Natural killer cell (primary cell): Measurements from ENCODE around the gene TEX51. TPM values are rescaled to one million over a fixed set of nuclear protein-coding genes. Genes with fewer than 3 reads are reported as not detected.

Experiments
- ATAC-seq, 3 donors: fragments of 150-1000 bp in 2 of 3; fragments of 200-7000 bp in 1 of 3; cut with Tn5 transposase; 1 replicate in 1 of 3; 2 replicates in 2 of 3; pipeline ENCODE4 v1.10.0; 2021; ENCODE audit warnings: mild to moderate bottlenecking in 2 of 3, moderate library complexity in 2 of 3
- DNase-seq, 2 donors: peaks; one replicate each; pipeline versions ENCODE4 v3.0.0 to v3.0.0-alpha.2; 2013 to 2021; ENCODE audit warnings: mixed read lengths in 1 of 2
- H3K27ac ChIP-seq: one replicate; pipeline ENCODE4 v1.5.1; 2013; ENCODE audit warnings: mild to moderate bottlenecking, low read length
- H3K27me3 ChIP-seq: one replicate; pipeline ENCODE4 v1.6.1; 2013; ENCODE audit warnings: low read length; ENCODE audit not compliant: control insufficient read depth, insufficient read depth
- H3K36me3 ChIP-seq: one replicate; pipeline ENCODE4 v1.6.1; 2013; ENCODE audit warnings: low read length; ENCODE audit not compliant: control insufficient read depth, insufficient read depth
- H3K4me1 ChIP-seq: one replicate; pipeline ENCODE4 v1.6.1; 2013; ENCODE audit warnings: low read length; ENCODE audit not compliant: control insufficient read depth, insufficient read depth
- H3K4me3 ChIP-seq: one replicate; pipeline ENCODE4 v1.5.1; 2013; ENCODE audit warnings: low read length
- H3K9me3 ChIP-seq: one replicate; pipeline ENCODE4 v1.6.1; 2013; ENCODE audit warnings: low read length; ENCODE audit not compliant: control insufficient read depth, insufficient read depth
- H3K27ac Mint-ChIP-seq, 2 donors: one replicate each; pipeline ENCODE4 v1.8.0; 2022; ENCODE audit warnings: mild to moderate bottlenecking in 2 of 2, mixed read lengths in 2 of 2, moderate library complexity in 1 of 2
- H3K27me3 Mint-ChIP-seq, 2 donors: one replicate each; pipeline ENCODE4 v1.8.0; 2022; ENCODE audit warnings: low read depth in 2 of 2, mixed read lengths in 2 of 2
- H3K36me3 Mint-ChIP-seq: one replicate; pipeline ENCODE4 v1.8.0; 2022; ENCODE audit warnings: mixed read lengths
- H3K4me1 Mint-ChIP-seq, 2 donors: one replicate each; pipeline ENCODE4 v1.8.0; 2022; ENCODE audit warnings: mixed read lengths in 2 of 2
- H3K4me3 Mint-ChIP-seq: one replicate; pipeline ENCODE4 v1.8.0; 2022; ENCODE audit warnings: mild to moderate bottlenecking, moderate library complexity, mixed read lengths
- H3K9me3 Mint-ChIP-seq, 2 donors: one replicate each; pipeline ENCODE4 v1.8.0; 2022; ENCODE audit warnings: mixed read lengths in 2 of 2
- CTCF ChIP-seq: fragments of 200-600 bp; IDR thresholded peaks from one replicate; pipeline ENCODE4 v1.8.0; 2022; ENCODE audit warnings: antibody characterized with exemption
- WGBS: methylation state at CpG from one replicate; pipeline ENCODE4 v1.1.7; 2013; ENCODE audit warnings: missing lambda C conversion rate; ENCODE audit not compliant: insufficient coverage; 5-methylcytosine and 5-hydroxymethylcytosine counted together
- intact Hi-C: fragments of 100-400 bp; cut with micrococcal nuclease; formaldehyde crosslinking; loops from one replicate; pipeline ENCODE4 v1.14.2; 2022
- total RNA-seq, 4 donors: library from RNA; stranded (reverse); fragments of 120-200 nt in 1 of 4; gene quantifications; one replicate each; pipeline versions ENCODE4 v1.2.3 to v1.2.4, GENCODE V29; 2013 to 2022

TEX51 gene
- total RNA-seq, 3 donors from 2014 or later (not counting 1 experiment from before 2014, with no cell fraction given), result not detected

- Mint-ChIP-seq H3K27ac (no peak overlapping the region), H3K4me1 (no peaks in the 10 kb centered on the region), H3K4me3 (no peak overlapping the region), H3K9me3 (no peaks in the 10 kb centered on the region), H3K36me3 (no peaks in the 10 kb centered on the region), H3K27me3 (no peaks in the 10 kb centered on the region)
- DNase-seq (no peak), ATAC-seq (no peak)
- WGBS, result 89% methylated on average over 2 of the region's 2 CpGs
- no peaks in the 10 kb centered on the region for H3K27me3 ChIP-seq
- intact Hi-C loops, result no loop called here
- H3K27ac ChIP-seq, result no peak overlapping the region
- H3K4me3 ChIP-seq, result no peak overlapping the region
- no peaks in the 10 kb centered on the region for H3K4me1 ChIP-seq
- no peaks in the 10 kb centered on the region for H3K36me3 ChIP-seq
- no peaks in the 10 kb centered on the region for H3K9me3 ChIP-seq
- no peak for TF ChIP-seq CTCF
These were observed 14.6 kb downstream of the TEX51 start for GRCh38 chr2:126913329-126913728.

GRCh38 chr2:126913881-126914615, 15.4 kb downstream of the TEX51 start:
- Histone ChIP-seq H3K27me3 (no peaks in the 10 kb centered on the region), H3K9me3 (no peaks in the 10 kb centered on the region), H3K36me3 (no peaks in the 10 kb centered on the region), H3K27ac (no peak overlapping the region), H3K4me1 (no peaks in the 10 kb centered on the region), H3K4me3 (no peak overlapping the region)
- Mint-ChIP-seq H3K36me3 (no peaks in the 10 kb centered on the region), H3K4me1 (no peaks in the 10 kb centered on the region), H3K9me3 (no peaks in the 10 kb centered on the region), H3K4me3 (no peak overlapping the region), H3K27me3 (no peaks in the 10 kb centered on the region), H3K27ac (no peak overlapping the region)
- no peak for ATAC-seq
- intact Hi-C loops, result no loop called here
- 85% methylated on average over 10 of the region's 10 CpGs for WGBS
- TF ChIP-seq CTCF, result no peak
- DNase-seq, result no peak

- no peaks in the 10 kb centered on the region for H3K27me3 Mint-ChIP-seq
- no peak for TF ChIP-seq CTCF
- H3K4me1 Mint-ChIP-seq, result no peaks in the 10 kb centered on the region
- no peaks in the 10 kb centered on the region for H3K36me3 Mint-ChIP-seq
- WGBS, result 90% methylated on average over 14 of the region's 14 CpGs
- Histone ChIP-seq H3K27me3 (no peaks in the 10 kb centered on the region), H3K27ac (no peak overlapping the region), H3K4me3 (no peak overlapping the region), H3K36me3 (no peaks in the 10 kb centered on the region), H3K4me1 (no peaks in the 10 kb centered on the region), H3K9me3 (no peaks in the 10 kb centered on the region)
- DNase-seq (no peak), ATAC-seq (no peak)
- H3K27ac Mint-ChIP-seq, result no peak overlapping the region
- no peak overlapping the region for H3K4me3 Mint-ChIP-seq
- intact Hi-C loops, result no loop called here
- H3K9me3 Mint-ChIP-seq, result no peaks in the 10 kb centered on the region
These were observed 16.3 kb downstream of the TEX51 start for GRCh38 chr2:126914811-126915500.
